Caco-2 (cell line): ENCODE measurements around the gene ABCA10. TPM values are rescaled to one million over a fixed set of nuclear protein-coding genes. Genes with fewer than 3 reads are reported as not detected.

Source experiments
- BruUV-seq: library from RNA; stranded (reverse); fragments of 400-500 nt; replicated peaks from 2 replicates; lab custom pipeline; 2021; lab: Mats Ljungman, UMichigan
- CTCF ChIA-PET: fragments of 300-600 bp; sonication (Branson Sonifier 250); formaldehyde crosslinking; loops from one replicate; lab custom pipeline; 2022; ENCODE audit warnings: antibody characterized with exemption; lab: Charles Lee
- POLR2A ChIA-PET: fragments of 300-600 bp; sonication (Branson Sonifier 250); formaldehyde crosslinking; loops from one replicate; lab custom pipeline; 2022; ENCODE audit warnings: antibody characterized with exemption; lab: Charles Lee
- DNase-seq, 2 experiments: peaks; one replicate each; pipeline versions ENCODE4 v3.0.0 to v3.0.0-alpha.2; 2020 to 2022
- H3K27me3 ChIP-seq: replicated peaks from 2 replicates; pipeline ENCODE4 v1.6.0; 2011; ENCODE audit warnings: low read length; ENCODE audit not compliant: control insufficient read depth, insufficient read depth
- H3K36me3 ChIP-seq: 2 replicates; pipeline ENCODE4 v1.5.1; 2011; ENCODE audit warnings: low read length; ENCODE audit not compliant: control insufficient read depth, insufficient read depth
- H3K4me1 ChIP-seq: fragments of 250-450 bp; sonication (Bioruptor Pico); 2 replicates; pipeline ENCODE4 v1.5.1; 2020; ENCODE audit warnings: mild to moderate bottlenecking
- H3K4me3 ChIP-seq: 2 replicates; pipeline ENCODE4 v1.5.1; 2011; ENCODE audit warnings: low read depth, mild to moderate bottlenecking, control low read depth, low read length
- H3K9me3 ChIP-seq: fragments of 250-450 bp; sonication (Bioruptor Pico); 2 replicates; pipeline ENCODE4 v1.5.1; 2020; ENCODE audit warnings: mild to moderate bottlenecking, moderate library complexity
- H3K27ac Mint-ChIP-seq: one replicate; pipeline ENCODE4 v1.8.0; 2022; ENCODE audit warnings: mixed read lengths; ENCODE audit not compliant: unreplicated experiment
- H3K27me3 Mint-ChIP-seq: one replicate; pipeline ENCODE4 v1.8.0; 2022; ENCODE audit warnings: mixed read lengths; ENCODE audit not compliant: insufficient read depth, unreplicated experiment
- H3K36me3 Mint-ChIP-seq: one replicate; pipeline ENCODE4 v1.8.0; 2022; ENCODE audit warnings: mild to moderate bottlenecking, mixed read lengths; ENCODE audit not compliant: insufficient read depth, unreplicated experiment
- H3K4me1 Mint-ChIP-seq: one replicate; pipeline ENCODE4 v1.8.0; 2022; ENCODE audit warnings: low read depth, mixed read lengths; ENCODE audit not compliant: unreplicated experiment
- H3K4me3 Mint-ChIP-seq: one replicate; pipeline ENCODE4 v1.8.0; 2022; ENCODE audit warnings: mild to moderate bottlenecking, moderate library complexity, mixed read lengths; ENCODE audit not compliant: unreplicated experiment
- H3K9me3 Mint-ChIP-seq: one replicate; pipeline ENCODE4 v1.8.0; 2022; ENCODE audit warnings: mixed read lengths; ENCODE audit not compliant: unreplicated experiment
- CTCF ChIP-seq, 2 experiments: fragments of 200-600 bp in 1 of 2; IDR thresholded peaks; 1 replicate in 1 of 2; 2 replicates in 1 of 2; pipeline versions ENCODE4 v1.5.1 to v1.8.0; 2011 to 2022; ENCODE audit warnings: antibody characterized with exemption in 1 of 2, control low read depth in 1 of 2, inconsistent platforms in 1 of 2, low read depth in 1 of 2, low read length in 1 of 2, mild to moderate bottlenecking in 1 of 2, moderate library complexity in 1 of 2; ENCODE audit not compliant: insufficient read depth in 1 of 2, severe bottlenecking in 1 of 2, unreplicated experiment in 1 of 2
- intact Hi-C: fragments of 100-400 bp; cut with micrococcal nuclease; formaldehyde crosslinking; loops from one replicate; pipeline ENCODE4 v1.10.0; 2022; ENCODE audit not compliant: unreplicated experiment
- total RNA-seq: library from RNA; stranded (reverse); gene quantifications from 2 replicates; pipeline ENCODE4 v1.2.3, GENCODE V29; 2022

ABCA10 gene
- total RNA-seq, 1 experiment from 2014 or later, result not detected

GRCh38 chr17:69147460-69147859, 81.2 kb downstream of the ABCA10 start:
- Mint-ChIP-seq H3K36me3 (no peaks in the 10 kb centered on the region), H3K27ac (no peak overlapping the region), H3K4me3 (no peak overlapping the region), H3K9me3 (no peaks in the 10 kb centered on the region), H3K27me3 (no peaks in the 10 kb centered on the region), H3K4me1 (no peaks in the 10 kb centered on the region)
- Histone ChIP-seq H3K9me3 (no peaks in the 10 kb centered on the region), H3K4me1 (no peaks in the 10 kb centered on the region), H3K27me3 (no peaks in the 10 kb centered on the region), H3K4me3 (no peak overlapping the region), H3K36me3 (no peaks in the 10 kb centered on the region)
- no peak for DNase-seq
- POLR2A ChIA-PET, result no interaction called here
- TF ChIP-seq CTCF (IDR thresholded peaks at IDR 0.05; ENCODE audit: insufficient read depth in 1 of 2, low read depth in 1 of 2, low read length in 1 of 2, severe bottlenecking in 1 of 2, unreplicated experiment in 1 of 2), result no peak
- intact Hi-C loops, result no loop called here
- no TSS peak for BruUV-seq
- CTCF ChIA-PET, result no interaction called here

GRCh38 chr17:69144331-69145255, 84.0 kb downstream of the ABCA10 start:
- Mint-ChIP-seq H3K36me3 (no peaks in the 10 kb centered on the region), H3K27me3 (no peaks in the 10 kb centered on the region), H3K27ac (no peak overlapping the region), H3K4me1 (no peaks in the 10 kb centered on the region), H3K9me3 (no peaks in the 10 kb centered on the region), H3K4me3 (no peak overlapping the region)
- no TSS peak for BruUV-seq
- Histone ChIP-seq H3K36me3 (no peaks in the 10 kb centered on the region), H3K27me3 (no peaks in the 10 kb centered on the region), H3K4me1 (no peaks in the 10 kb centered on the region), H3K4me3 (no peak overlapping the region), H3K9me3 (no peaks in the 10 kb centered on the region)
- DNase-seq, result no peak
- intact Hi-C loops, result no loop called here
- ChIA-PET CTCF (interaction anchor here (0.7 kb wide), 1 partner anchor 23 kb away, joined by 3 read pairs; no protein-coding TSS in a partner anchor), POLR2A (interaction anchor here (0.6 kb wide), 1 partner anchor 1485 kb away, joined by 5 read pairs; no protein-coding TSS in a partner anchor)
- no peak for TF ChIP-seq CTCF (IDR thresholded peaks at IDR 0.05; ENCODE audit: insufficient read depth in 1 of 2, low read depth in 1 of 2, low read length in 1 of 2, severe bottlenecking in 1 of 2, unreplicated experiment in 1 of 2)

GRCh38 chr17:69143683-69144231, 84.9 kb downstream of the ABCA10 start:
- no peak overlapping the region for H3K4me3 ChIP-seq
- no peaks in the 10 kb centered on the region for H3K9me3 ChIP-seq
- Mint-ChIP-seq H3K4me1 (no peaks in the 10 kb centered on the region), H3K9me3 (no peaks in the 10 kb centered on the region), H3K27ac (no peak overlapping the region), H3K4me3 (no peak overlapping the region), H3K27me3 (no peaks in the 10 kb centered on the region), H3K36me3 (no peaks in the 10 kb centered on the region)
- H3K4me1 ChIP-seq, result no peaks in the 10 kb centered on the region
- no peak for DNase-seq
- TF ChIP-seq CTCF (IDR thresholded peaks at IDR 0.05; ENCODE audit: insufficient read depth in 1 of 2, low read depth in 1 of 2, low read length in 1 of 2, severe bottlenecking in 1 of 2, unreplicated experiment in 1 of 2), result no peak
- no TSS peak for BruUV-seq
- POLR2A ChIA-PET, result no interaction called here
- no peaks in the 10 kb centered on the region for H3K27me3 ChIP-seq
- CTCF ChIA-PET, result no interaction called here
- intact Hi-C loops, result no loop called here
- no peaks in the 10 kb centered on the region for H3K36me3 ChIP-seq
